Measurements from ENCODE around the gene MAML3.
"Not testable (repeated sequence)": the region's sequence is repeated elsewhere in the genome, so short reads cannot be mapped to it uniquely, and the experiment has no call there.

MAML3 gene

GRCh38 chr4:139725236-139725635 is 428.7 kb downstream of the MAML3 start:
- no peak for DNase-seq (ENCODE audit: low read depth)

GRCh38 chr4:139721789-139722188 is 432.2 kb downstream of the MAML3 start:
- DNase-seq (ENCODE audit: low read depth): no peak

- no peak for DNase-seq (ENCODE audit: low read depth)
Observed at GRCh38 chr4:139720806-139721205, 433.2 kb downstream of the MAML3 start.

GRCh38 chr4:139719381-139720101 is 434.4 kb downstream of the MAML3 start:
- DNase-seq (ENCODE audit: low read depth): no peak

- DNase-seq (ENCODE audit: low read depth): no peak
Observed at GRCh38 chr4:139718833-139719232, 435.2 kb downstream of the MAML3 start.

GRCh38 chr4:139718358-139718757 is 435.6 kb downstream of the MAML3 start:
- no peak for DNase-seq (ENCODE audit: low read depth)

GRCh38 chr4:139715746-139716391 is 438.1 kb downstream of the MAML3 start:
- DNase-seq (ENCODE audit: low read depth): no peak

- DNase-seq (ENCODE audit: low read depth): no peak
Observed at GRCh38 chr4:139712882-139713281, 441.1 kb downstream of the MAML3 start.

GRCh38 chr4:139711461-139711860 is 442.5 kb downstream of the MAML3 start:
- no peak for DNase-seq (ENCODE audit: low read depth)

- no peak for DNase-seq (ENCODE audit: low read depth)
Observed at GRCh38 chr4:139710073-139710472, 443.9 kb downstream of the MAML3 start.

- DNase-seq (ENCODE audit: low read depth): no peak
Observed at GRCh38 chr4:139709660-139710059, 444.3 kb downstream of the MAML3 start.

GRCh38 chr4:139704915-139705485 is 449.0 kb downstream of the MAML3 start:
- DNase-seq (ENCODE audit: low read depth): no peak

GRCh38 chr4:139700568-139700967 is 453.4 kb downstream of the MAML3 start:
- no peak for DNase-seq (ENCODE audit: low read depth)

- DNase-seq (ENCODE audit: low read depth): not testable (repeated sequence)
Observed at GRCh38 chr4:139698167-139698925, 455.6 kb downstream of the MAML3 start.

GRCh38 chr4:139696491-139696890 is 457.5 kb downstream of the MAML3 start:
- DNase-seq (ENCODE audit: low read depth): no peak

- DNase-seq (ENCODE audit: low read depth): no peak
Observed at GRCh38 chr4:139694522-139695107, 459.4 kb downstream of the MAML3 start.

- DNase-seq (ENCODE audit: low read depth): no peak
Observed at GRCh38 chr4:139692309-139693012, 461.5 kb downstream of the MAML3 start.

GRCh38 chr4:139690419-139690818 is 463.6 kb downstream of the MAML3 start:
- no peak for DNase-seq (ENCODE audit: low read depth)

- DNase-seq (ENCODE audit: low read depth): no peak
Observed at GRCh38 chr4:139689093-139689722, 464.8 kb downstream of the MAML3 start.

- no peak for DNase-seq (ENCODE audit: low read depth)
Observed at GRCh38 chr4:139686988-139687387, 467.0 kb downstream of the MAML3 start.

GRCh38 chr4:139686130-139686529 is 467.9 kb downstream of the MAML3 start:
- no peak for DNase-seq (ENCODE audit: low read depth)
